HL-60 (cell line): Measurements from ENCODE around the gene SLC9A3.
"Not testable (repeated sequence)": the region's sequence is repeated elsewhere in the genome, so short reads cannot be mapped to it uniquely, and the experiment has no call there.

ENCODE experiments used
- DNase-seq, 2 experiments: peaks; one replicate each; pipeline ENCODE4 v3.0.0-alpha.2; 2010 to 2020; ENCODE audit warnings: low read depth in 1 of 2, low spot score in 1 of 2
- H3K27ac ChIP-seq: fragments of 250-450 bp; sonication (Bioruptor Pico); replicated peaks from 2 replicates; pipeline ENCODE4 v1.5.1; 2020; ENCODE audit warnings: mild to moderate bottlenecking, moderate library complexity
- H3K27me3 ChIP-seq: fragments of 250-450 bp; sonication (Bioruptor Pico); 2 replicates; pipeline ENCODE4 v1.5.1; 2021; ENCODE audit warnings: mild to moderate bottlenecking, moderate library complexity; ENCODE audit not compliant: insufficient read depth, poor library complexity, severe bottlenecking
- H3K4me3 ChIP-seq: replicated peaks from 2 replicates; pipeline ENCODE4 v1.5.1; 2011; ENCODE audit warnings: mild to moderate bottlenecking, control low read depth, low read length; ENCODE audit not compliant: insufficient read depth
- GABPA ChIP-seq: IDR thresholded peaks from 2 replicates; pipeline ENCODE4 v1.6.1; 2012; ENCODE audit warnings: low read depth
- POLR2AphosphoS5 ChIP-seq: IDR thresholded peaks from 2 replicates; pipeline ENCODE4 v1.6.1; 2012; ENCODE audit warnings: low read depth
- SPI1 ChIP-seq: IDR thresholded peaks from 2 replicates; pipeline ENCODE4 v1.6.1; 2012; ENCODE audit warnings: low read depth, mild to moderate bottlenecking, borderline replicate concordance
- TF ChIP-seq, protein P1 (sequence below): IDR thresholded peaks from 2 replicates; pipeline ENCODE4 v1.6.1; 2012; ENCODE audit warnings: low read depth; ENCODE audit not compliant: insufficient replicate concordance
- TF ChIP-seq, protein P2 (sequence below): IDR thresholded peaks from one replicate; pipeline ENCODE4 v1.5.1; 2011; ENCODE audit warnings: low read length, control low read depth, inconsistent platforms; ENCODE audit not compliant: insufficient read depth

Gene SLC9A3

GRCh38 chr5:560792-561166, 36.5 kb upstream of the SLC9A3 start:
- Histone ChIP-seq H3K27me3 (no peaks in the 10 kb centered on the region), H3K27ac (no peak overlapping the region), H3K4me3 (no peak overlapping the region)
- DNase-seq: no peak
- TF ChIP-seq, protein P1, sequence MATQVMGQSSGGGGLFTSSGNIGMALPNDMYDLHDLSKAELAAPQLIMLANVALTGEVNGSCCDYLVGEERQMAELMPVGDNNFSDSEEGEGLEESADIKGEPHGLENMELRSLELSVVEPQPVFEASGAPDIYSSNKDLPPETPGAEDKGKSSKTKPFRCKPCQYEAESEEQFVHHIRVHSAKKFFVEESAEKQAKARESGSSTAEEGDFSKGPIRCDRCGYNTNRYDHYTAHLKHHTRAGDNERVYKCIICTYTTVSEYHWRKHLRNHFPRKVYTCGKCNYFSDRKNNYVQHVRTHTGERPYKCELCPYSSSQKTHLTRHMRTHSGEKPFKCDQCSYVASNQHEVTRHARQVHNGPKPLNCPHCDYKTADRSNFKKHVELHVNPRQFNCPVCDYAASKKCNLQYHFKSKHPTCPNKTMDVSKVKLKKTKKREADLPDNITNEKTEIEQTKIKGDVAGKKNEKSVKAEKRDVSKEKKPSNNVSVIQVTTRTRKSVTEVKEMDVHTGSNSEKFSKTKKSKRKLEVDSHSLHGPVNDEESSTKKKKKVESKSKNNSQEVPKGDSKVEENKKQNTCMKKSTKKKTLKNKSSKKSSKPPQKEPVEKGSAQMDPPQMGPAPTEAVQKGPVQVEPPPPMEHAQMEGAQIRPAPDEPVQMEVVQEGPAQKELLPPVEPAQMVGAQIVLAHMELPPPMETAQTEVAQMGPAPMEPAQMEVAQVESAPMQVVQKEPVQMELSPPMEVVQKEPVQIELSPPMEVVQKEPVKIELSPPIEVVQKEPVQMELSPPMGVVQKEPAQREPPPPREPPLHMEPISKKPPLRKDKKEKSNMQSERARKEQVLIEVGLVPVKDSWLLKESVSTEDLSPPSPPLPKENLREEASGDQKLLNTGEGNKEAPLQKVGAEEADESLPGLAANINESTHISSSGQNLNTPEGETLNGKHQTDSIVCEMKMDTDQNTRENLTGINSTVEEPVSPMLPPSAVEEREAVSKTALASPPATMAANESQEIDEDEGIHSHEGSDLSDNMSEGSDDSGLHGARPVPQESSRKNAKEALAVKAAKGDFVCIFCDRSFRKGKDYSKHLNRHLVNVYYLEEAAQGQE: no peak
- TF ChIP-seq SPI1: no peak
- TF ChIP-seq, protein P2, sequence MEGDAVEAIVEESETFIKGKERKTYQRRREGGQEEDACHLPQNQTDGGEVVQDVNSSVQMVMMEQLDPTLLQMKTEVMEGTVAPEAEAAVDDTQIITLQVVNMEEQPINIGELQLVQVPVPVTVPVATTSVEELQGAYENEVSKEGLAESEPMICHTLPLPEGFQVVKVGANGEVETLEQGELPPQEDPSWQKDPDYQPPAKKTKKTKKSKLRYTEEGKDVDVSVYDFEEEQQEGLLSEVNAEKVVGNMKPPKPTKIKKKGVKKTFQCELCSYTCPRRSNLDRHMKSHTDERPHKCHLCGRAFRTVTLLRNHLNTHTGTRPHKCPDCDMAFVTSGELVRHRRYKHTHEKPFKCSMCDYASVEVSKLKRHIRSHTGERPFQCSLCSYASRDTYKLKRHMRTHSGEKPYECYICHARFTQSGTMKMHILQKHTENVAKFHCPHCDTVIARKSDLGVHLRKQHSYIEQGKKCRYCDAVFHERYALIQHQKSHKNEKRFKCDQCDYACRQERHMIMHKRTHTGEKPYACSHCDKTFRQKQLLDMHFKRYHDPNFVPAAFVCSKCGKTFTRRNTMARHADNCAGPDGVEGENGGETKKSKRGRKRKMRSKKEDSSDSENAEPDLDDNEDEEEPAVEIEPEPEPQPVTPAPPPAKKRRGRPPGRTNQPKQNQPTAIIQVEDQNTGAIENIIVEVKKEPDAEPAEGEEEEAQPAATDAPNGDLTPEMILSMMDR: no peak

DNA sequence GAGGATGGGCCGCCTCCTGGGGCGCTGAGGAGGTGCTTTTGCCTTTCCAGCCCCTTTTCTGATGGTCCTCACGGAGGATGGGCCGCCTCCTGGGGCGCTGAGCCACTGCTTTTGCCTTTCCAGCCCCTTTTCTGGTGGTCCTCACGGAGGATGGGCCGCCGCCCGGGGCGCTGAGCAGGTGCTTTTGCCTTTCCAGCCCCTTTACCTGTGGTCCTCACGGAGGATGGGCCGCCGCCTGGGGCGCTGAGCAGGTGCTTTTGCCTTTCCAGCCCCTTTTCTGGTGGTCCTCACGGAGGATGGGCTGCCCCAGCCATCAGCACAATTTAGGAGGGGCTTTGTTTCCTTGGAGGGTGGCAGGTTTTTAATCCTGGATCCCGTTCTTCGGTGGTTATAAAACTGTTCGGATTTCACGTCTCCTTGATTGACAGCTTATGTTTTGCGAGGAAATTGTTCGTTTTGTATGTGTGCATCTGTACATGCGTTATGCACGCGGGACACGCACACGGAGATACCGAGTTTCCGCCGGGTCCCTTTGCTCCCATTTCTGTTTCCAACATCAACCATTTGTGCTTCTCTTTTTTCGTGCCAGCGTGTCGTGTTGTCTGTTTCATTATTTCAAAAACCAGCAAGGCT, 34.7 kb upstream of the SLC9A3 start:
- no peak overlapping the region for H3K4me3 ChIP-seq
- H3K27ac ChIP-seq: no peak overlapping the region
- no peaks in the 10 kb centered on the region for H3K27me3 ChIP-seq
- no peak for TF ChIP-seq POLR2AphosphoS5
- TF ChIP-seq, protein P2: no peak
- TF ChIP-seq GABPA: no peak
- TF ChIP-seq, protein P1: no peak
- TF ChIP-seq SPI1: no peak
- DNase-seq: no peak

DNA sequence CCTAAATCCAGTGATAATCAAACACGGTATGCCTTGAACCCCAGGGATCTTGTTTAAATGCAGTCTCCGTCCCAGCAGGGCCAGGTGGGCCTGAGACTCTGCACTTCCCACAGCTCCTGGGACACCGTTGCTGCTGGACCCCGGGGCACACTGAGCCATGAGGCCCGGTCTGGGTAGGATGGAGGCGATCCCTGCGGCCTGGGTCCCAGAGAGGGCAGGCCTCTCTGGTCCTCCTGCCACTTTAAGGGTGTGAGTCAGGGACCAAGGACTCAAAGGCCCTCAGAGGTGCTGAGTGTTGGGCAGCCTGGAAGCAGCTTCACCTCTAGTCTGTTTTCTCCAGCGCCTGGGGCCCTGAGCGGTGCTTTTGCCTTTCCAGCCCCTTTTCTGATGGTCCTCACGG, 34.1 kb upstream of the SLC9A3 start:
- no peak for TF ChIP-seq POLR2AphosphoS5
- TF ChIP-seq SPI1: no peak
- no peak for TF ChIP-seq GABPA
- TF ChIP-seq, protein P2: no peak
- TF ChIP-seq, protein P1: no peak
- Histone ChIP-seq H3K27ac (no peak overlapping the region), H3K27me3 (no peaks in the 10 kb centered on the region), H3K4me3 (no peak overlapping the region)
- no peak for DNase-seq

DNA sequence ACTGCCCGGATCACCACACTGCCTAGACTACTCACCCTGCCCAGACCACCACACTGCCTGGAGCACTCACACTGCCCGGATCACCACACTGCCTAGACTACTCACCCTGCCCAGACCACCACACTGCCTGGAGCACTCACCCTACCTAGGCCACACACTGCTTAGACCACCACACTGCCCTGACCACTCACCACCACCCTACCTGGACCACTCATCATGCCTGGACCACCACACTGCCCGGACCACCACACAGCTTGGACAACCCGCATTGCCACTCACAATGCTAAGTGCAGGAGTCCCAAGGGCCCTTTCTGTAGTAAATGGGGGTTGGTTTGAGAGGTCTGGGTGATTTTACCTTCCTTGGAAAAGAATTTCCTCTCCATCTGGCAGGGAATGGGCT, 33.7 kb upstream of the SLC9A3 start:
- DNase-seq, H3K27ac ChIP-seq, H3K27me3 ChIP-seq: not testable (repeated sequence)

More for the DNA sequence above, 33.7 kb upstream of the SLC9A3 start:
- H3K4me3 ChIP-seq: not testable (repeated sequence)
